Frontal cortex (tissue), 4 donors: Measurements from ENCODE around the gene SYAP1. TPM values are rescaled to one million over a fixed set of nuclear protein-coding genes. Genes with fewer than 3 reads are reported as not detected.

Experiments
- DNase-seq, 2 donors: peaks; one replicate each; pipeline ENCODE4 v3.0.0; 2012; ENCODE audit warnings: low spot score in 2 of 2
- FAIRE-seq: peaks from 2 replicates; lab custom pipeline; 2012; peaks lifted over from hg19 to GRCh38; lab: Jason Lieb, UNC
- small RNA-seq: library from RNA; depleted of rRNA; stranded (forward); fragments of <200 nt; gene quantifications from one replicate; pipeline ENCODE3, GENCODE V24; 2014
- total RNA-seq: library from RNA; depleted of rRNA; stranded (reverse); fragments of >200 nt; gene quantifications from one replicate; pipeline ENCODE4 v1.2.3, GENCODE V29; 2014
- donor health status: control.
- donor health status: control.
- donor health status: control.

Gene SYAP1
- total RNA-seq, 1 donor from 2014 or later, result 30.2 TPM

DNA sequence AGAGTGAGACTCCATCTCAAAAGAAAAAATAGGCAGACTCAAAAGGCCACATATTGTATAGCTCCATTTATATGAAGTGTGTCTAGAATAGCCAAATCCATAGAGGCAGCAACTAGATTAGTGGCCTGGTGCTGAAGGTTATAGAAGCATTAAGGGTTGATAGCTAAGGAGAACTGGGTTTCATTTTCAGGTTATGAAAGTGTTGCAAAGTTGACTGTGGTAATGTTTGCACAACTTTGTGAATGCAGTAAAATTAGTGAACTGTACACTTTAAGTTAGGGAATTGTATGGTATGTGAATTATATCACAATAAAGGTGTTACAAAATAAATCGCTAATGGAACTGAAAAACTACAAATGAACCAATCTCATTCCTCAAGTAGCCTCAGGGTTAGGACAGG is 95.2 kb downstream of the SYAP1 start:
- no peak for DNase-seq
- no peak for FAIRE-seq

Small RNAs within 50 kb of the gene (small RNA-seq; reads per million reads assigned to genes)
- gene RNU7-56P, result not detected
- not detected for gene RPL12P49

Other genes starting within 250 kb of the SYAP1 start
- gene S100G, start 69.5 kb upstream of the SYAP1 start, total RNA-seq, result not detected
- 26.5 TPM for gene CTPS2, start 6.9 kb upstream of the SYAP1 start, total RNA-seq
- gene TXLNG, start 66.9 kb downstream of the SYAP1 start, total RNA-seq, result 11.8 TPM
- gene RBBP7, start 150.8 kb downstream of the SYAP1 start, total RNA-seq, result 84.8 TPM
- 31.4 TPM for gene REPS2, start 227.0 kb downstream of the SYAP1 start, total RNA-seq